ENCODE data around the gene TNRC18.

Gene TNRC18

DNA sequence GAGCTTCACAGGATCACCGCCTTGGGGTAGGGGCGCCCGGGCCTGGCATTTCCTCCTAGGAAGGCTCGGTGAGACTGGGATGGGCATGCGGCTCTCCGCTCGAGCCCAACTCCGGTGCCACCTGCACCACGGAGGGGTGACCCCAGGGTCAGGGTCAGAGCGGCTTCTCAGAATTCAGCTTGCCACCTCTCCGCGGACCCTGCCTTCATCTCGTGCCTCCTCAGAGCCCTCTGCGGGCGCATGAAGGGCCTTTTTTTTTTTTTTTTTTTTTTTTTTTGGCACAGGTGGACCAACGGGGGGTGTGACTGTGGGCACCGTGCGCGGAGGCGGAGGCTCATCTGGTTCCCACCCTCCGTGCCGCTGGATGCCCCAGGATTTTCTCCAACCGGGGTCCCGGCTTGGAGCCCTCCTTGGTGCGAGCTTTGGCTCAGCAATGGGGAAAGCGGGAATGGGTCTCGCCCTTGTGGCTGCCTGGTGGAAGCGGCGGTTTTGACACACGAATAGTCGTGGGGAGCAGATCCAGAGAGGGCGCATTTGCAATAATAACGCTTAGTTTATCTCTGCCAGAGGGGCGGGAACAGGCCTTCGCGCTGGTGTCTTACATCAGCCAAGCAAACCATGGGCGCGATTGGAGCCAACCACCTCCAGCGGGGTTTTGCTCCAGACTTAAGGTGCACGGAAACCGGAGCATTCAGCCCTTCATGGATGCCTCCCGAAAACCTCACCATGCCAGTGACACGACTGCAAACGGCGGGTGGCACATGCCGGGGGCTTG, 5.0 kb upstream of the TNRC18 start:
- Histone ChIP-seq H3K27me3 (ENCODE audit: control insufficient read depth in 1 of 2, insufficient read depth in 2 of 2, low read length in 2 of 2) (no peaks in the 10 kb centered on the region), H3K27ac (ENCODE audit: low read length) (peak overlapping the region; percentile 97), H3K9me3 (ENCODE audit: control insufficient read depth in 2 of 2, low read length in 2 of 2) (peaks cover 0 to 5% of the 10 kb centered on the region in 2 donors), H3K4me1 (ENCODE audit: control insufficient read depth, insufficient read depth, low read length) (peaks cover 38% of the 10 kb centered on the region), H3K36me3 (ENCODE audit: control insufficient read depth in 2 of 2, insufficient read depth in 2 of 2, low read length in 2 of 2) (peaks cover 0 to 4% of the 10 kb centered on the region in 2 donors), H3K4me3 (ENCODE audit: low read length in 2 of 2) (peak overlapping the region; percentile 88 to 90), H3K9ac (ENCODE audit: low read length in 2 of 2) (peak overlapping the region; percentile 84 to 92)

DNA sequence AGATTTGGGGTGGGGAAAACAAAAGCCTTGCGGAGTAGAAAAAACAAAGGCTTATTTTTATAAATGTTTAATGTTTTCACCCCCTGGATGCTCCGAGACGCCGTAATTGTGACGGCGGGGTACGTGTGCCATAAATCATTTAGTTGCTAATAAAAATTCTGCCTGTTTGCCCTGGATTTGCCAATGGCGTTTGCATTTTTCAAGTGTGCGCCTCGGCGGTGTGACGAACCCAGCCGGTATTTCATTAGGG, 2.5 kb upstream of the TNRC18 start:
- no peaks in the 10 kb centered on the region for H3K9me3 ChIP-seq (ENCODE audit: control insufficient read depth in 2 of 2, low read length in 2 of 2)
- H3K4me3 ChIP-seq (ENCODE audit: low read length in 2 of 2): peak overlapping the region; percentile 88 to 90
- no peaks in the 10 kb centered on the region for H3K27me3 ChIP-seq (ENCODE audit: control insufficient read depth in 1 of 2, insufficient read depth in 2 of 2, low read length in 2 of 2)
- no peaks in the 10 kb centered on the region for H3K36me3 ChIP-seq (ENCODE audit: control insufficient read depth in 2 of 2, insufficient read depth in 2 of 2, low read length in 2 of 2)
- H3K4me1 ChIP-seq (ENCODE audit: control insufficient read depth, insufficient read depth, low read length): peaks cover 38% of the 10 kb centered on the region
- peak overlapping the region; percentile 97 for H3K27ac ChIP-seq (ENCODE audit: low read length)
- peak overlapping the region; percentile 92 to 95 for H3K9ac ChIP-seq (ENCODE audit: low read length in 2 of 2)

DNA sequence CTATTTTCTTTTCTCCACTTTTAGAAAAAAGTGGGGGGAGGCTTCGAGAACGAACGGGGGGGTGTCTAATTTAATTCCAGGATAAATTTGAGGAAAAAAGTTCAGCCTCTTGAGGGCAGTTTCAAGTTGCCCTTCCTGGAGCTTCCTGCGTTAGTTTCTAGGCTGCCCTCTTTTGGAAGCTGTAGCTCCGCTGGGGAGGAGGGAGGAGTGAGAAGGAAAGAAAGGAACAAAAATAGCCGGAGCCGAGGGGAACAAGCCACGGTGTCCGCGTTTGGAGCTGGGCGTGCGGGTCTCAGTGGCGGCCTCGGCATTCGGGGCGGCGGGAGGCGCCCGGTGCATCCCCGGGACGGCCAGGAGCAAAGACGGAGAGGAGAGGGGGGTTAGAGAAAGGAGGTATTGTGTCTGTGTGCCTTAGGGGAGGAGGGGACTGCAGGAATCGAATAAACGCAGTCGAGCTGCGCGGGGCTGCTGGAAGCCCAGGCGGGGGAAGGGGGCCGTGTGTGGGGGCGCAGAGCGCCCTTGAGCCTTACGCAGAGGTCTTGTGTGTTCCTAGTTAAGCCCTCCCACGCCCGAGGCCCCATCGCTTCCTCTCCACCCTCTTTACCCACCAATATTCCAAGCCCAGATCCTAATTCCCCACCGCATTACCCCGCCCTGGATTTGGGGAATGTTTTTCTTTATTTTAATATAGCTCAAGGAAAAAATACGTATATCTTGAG, 2.0 kb upstream of the TNRC18 start:
- peak overlapping the region; percentile 97 for H3K27ac ChIP-seq (ENCODE audit: low read length)
- peak overlapping the region; percentile 92 to 95 for H3K9ac ChIP-seq (ENCODE audit: low read length in 2 of 2)
- H3K4me1 ChIP-seq (ENCODE audit: control insufficient read depth, insufficient read depth, low read length): peaks cover 38% of the 10 kb centered on the region
- H3K36me3 ChIP-seq (ENCODE audit: control insufficient read depth in 2 of 2, insufficient read depth in 2 of 2, low read length in 2 of 2): no peaks in the 10 kb centered on the region
- H3K4me3 ChIP-seq (ENCODE audit: low read length in 2 of 2): peak overlapping the region; percentile 88 to 90
- H3K9me3 ChIP-seq (ENCODE audit: control insufficient read depth in 2 of 2, low read length in 2 of 2): no peaks in the 10 kb centered on the region
- H3K27me3 ChIP-seq (ENCODE audit: control insufficient read depth in 1 of 2, insufficient read depth in 2 of 2, low read length in 2 of 2): no peaks in the 10 kb centered on the region

DNA sequence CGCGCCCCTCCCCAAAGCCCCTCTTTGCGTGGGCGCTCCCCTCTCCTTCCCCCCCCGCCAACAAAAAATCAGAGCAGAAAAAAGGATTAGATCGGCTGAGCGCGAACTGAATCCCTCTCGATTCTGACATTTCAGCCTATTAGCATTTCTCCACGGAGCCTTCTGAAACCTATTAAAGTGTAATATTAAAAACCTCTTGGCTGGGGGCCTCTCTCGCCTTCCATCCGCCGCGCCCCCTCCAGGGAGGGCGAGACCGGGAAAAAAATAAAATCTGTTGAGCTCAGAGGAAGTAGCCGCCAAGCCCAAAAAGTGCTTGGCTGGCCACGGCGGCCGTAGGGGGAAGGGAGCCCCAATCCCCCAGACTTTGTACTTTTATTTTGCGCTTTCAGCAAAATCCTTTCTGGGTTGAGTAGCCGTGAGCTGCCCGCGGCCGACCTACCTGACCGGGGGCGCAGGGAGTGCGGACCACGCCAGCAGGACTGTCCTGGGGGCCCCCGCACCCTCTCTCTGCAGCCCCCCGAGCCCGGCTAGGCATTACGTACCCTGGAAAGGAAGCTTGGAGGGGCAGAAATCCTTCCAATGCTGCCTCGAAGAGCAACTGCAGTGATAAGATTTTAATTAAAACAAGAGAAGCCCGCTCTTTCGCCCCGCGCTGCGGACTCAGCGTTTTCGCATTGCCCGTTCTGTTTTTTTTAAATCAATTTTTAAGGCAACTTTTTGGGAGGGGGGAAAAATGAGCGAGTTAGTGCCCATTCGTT, 1.3 kb upstream of the TNRC18 start:
- H3K9ac ChIP-seq (ENCODE audit: low read length in 2 of 2): peak overlapping the region; percentile 92 to 95
- H3K36me3 ChIP-seq (ENCODE audit: control insufficient read depth in 2 of 2, insufficient read depth in 2 of 2, low read length in 2 of 2): no peaks in the 10 kb centered on the region
- peaks cover 35% of the 10 kb centered on the region for H3K4me1 ChIP-seq (ENCODE audit: control insufficient read depth, insufficient read depth, low read length)
- no peaks in the 10 kb centered on the region for H3K9me3 ChIP-seq (ENCODE audit: control insufficient read depth in 2 of 2, low read length in 2 of 2)
- no peaks in the 10 kb centered on the region for H3K27me3 ChIP-seq (ENCODE audit: control insufficient read depth in 1 of 2, insufficient read depth in 2 of 2, low read length in 2 of 2)
- H3K27ac ChIP-seq (ENCODE audit: low read length): peak overlapping the region; percentile 97
- peak overlapping the region; percentile 88 to 90 for H3K4me3 ChIP-seq (ENCODE audit: low read length in 2 of 2)

DNA sequence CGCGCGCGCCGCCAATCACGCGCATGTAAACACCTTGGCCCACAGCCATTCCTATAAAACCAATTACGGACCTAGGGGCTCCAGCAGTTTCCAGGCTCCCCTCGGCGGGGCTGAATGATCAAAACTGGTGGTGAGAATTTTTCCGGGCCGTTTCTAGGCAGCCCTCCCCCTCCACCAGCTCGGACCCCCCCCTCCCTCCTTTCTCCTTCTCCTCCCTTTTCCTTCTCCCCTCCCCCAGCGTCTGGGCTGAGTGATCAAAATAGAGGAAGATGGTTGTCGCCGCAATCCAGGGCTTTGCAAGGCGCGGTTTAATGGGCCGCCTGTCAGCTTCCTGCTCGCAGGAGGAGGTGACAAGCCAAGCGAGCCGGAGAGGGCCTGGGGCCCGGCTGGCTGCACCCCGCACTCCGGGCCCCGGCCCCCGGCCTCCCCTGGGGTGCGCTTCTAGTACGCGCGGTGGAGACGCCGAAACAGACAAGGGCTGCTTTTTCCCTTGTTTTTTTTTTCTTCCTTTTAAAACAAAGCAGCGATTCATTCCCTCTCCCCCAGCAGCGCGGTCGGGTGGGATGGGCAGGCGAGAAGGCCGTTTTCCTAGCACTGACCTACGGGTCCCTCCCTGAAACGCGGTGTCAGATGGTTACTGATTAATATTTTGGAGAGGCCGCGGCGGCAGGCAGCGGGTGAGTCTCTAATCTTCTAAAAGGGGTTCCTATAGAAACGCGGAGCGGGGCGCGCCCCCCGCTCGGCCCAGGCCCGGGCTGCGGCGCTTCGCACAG, 528 bp upstream of the TNRC18 start:
- Histone ChIP-seq H3K9me3 (ENCODE audit: control insufficient read depth in 2 of 2, low read length in 2 of 2) (no peaks in the 10 kb centered on the region), H3K9ac (ENCODE audit: low read length in 2 of 2) (peak overlapping the region; percentile 92 to 95), H3K27me3 (ENCODE audit: control insufficient read depth in 1 of 2, insufficient read depth in 2 of 2, low read length in 2 of 2) (no peaks in the 10 kb centered on the region), H3K4me3 (ENCODE audit: low read length in 2 of 2) (peak overlapping the region; percentile 88 to 90), H3K27ac (ENCODE audit: low read length) (peak overlapping the region; percentile 97), H3K36me3 (ENCODE audit: control insufficient read depth in 2 of 2, insufficient read depth in 2 of 2, low read length in 2 of 2) (no peaks in the 10 kb centered on the region), H3K4me1 (ENCODE audit: control insufficient read depth, insufficient read depth, low read length) (peaks cover 31% of the 10 kb centered on the region)

DNA sequence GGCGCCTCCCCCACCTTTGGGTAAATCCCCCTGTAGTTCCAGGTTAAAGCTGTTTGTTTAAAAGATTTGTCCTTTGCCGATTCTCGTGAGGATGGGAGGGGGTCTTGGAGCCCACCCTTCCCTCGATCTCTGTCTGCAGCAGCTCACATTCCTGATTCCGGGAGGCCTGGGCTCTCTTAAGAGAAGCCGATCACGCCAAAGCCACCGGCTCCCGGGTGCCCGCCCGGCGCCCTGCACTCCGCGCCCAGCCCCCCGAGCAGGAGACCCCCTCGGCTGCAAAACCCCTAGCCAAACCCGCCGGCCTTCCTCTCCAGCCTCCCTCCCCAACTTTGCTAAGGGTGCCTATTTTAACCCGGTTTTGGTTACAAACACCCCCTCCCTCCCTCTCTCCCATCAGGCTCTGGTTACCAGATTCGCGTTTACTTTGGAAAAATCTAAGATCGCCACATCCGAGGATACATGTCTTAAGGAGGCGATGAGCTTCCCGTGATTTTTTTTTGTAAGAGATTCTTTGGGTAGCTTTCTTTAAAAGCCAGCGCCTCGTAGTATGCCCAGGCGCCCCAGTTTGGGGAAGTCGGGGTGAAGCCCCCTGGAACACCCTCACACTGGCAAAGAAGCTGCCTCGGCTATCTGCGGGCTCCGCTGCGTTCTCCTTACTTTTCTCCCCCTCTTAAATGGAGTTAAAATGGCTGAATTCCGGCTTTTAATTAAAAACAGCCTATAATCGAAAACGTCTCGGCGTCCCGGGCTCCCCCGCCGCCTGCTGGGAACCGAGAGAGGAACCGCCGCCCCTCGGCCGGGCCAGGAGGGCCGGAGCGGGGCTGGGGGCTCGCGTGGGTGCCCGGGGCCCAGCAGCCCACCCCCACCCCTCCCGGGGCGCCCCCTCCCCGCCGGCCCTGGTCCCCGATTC, 983 bp downstream of the TNRC18 start:
- Histone ChIP-seq H3K9me3 (ENCODE audit: control insufficient read depth in 2 of 2, low read length in 2 of 2) (no peaks in the 10 kb centered on the region), H3K4me1 (ENCODE audit: control insufficient read depth, insufficient read depth, low read length) (peaks cover 32% of the 10 kb centered on the region), H3K9ac (ENCODE audit: low read length in 2 of 2) (peak overlapping the region; percentile 93 to 95), H3K4me3 (ENCODE audit: low read length in 2 of 2) (peak overlapping the region; percentile 85 to 90), H3K27me3 (ENCODE audit: control insufficient read depth in 1 of 2, insufficient read depth in 2 of 2, low read length in 2 of 2) (no peaks in the 10 kb centered on the region), H3K27ac (ENCODE audit: low read length) (peak overlapping the region; percentile 97), H3K36me3 (ENCODE audit: control insufficient read depth in 2 of 2, insufficient read depth in 2 of 2, low read length in 2 of 2) (no peaks in the 10 kb centered on the region)

DNA sequence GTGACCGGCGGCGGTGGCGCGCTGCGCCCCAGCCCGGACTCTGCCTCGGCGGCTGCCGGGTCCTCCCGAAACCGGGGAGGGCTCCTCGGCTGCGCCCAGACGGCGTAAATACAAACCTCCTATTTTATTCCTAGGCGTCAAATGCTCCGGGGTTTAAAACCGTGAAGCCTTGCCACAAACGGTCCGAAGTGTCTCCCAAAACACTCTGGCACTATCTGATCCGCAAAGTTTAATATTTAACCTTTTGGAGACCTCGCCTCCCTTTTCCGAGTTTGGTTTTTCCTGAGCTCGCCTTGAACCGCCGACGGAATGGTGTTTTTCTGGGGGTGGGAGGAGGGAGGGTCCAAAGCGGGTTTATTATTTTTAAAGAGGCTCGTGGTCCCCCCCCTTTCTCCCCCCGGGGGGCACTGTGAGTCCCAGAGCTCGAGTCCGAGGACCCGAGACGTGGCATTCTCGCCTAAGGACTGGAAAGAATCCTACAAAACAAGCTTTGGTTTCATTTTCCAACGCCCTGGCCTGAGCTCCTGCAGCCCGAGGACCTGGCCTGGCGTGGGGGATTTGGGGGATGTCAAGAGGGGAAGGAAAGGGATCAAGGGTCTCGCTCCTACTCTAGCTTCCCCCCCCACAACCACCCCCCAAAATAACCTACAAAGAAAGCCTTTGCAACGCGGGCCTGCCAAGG, 1.8 kb downstream of the TNRC18 start:
- Histone ChIP-seq H3K4me1 (ENCODE audit: control insufficient read depth, insufficient read depth, low read length) (peaks cover 29% of the 10 kb centered on the region), H3K9me3 (ENCODE audit: control insufficient read depth in 2 of 2, low read length in 2 of 2) (no peaks in the 10 kb centered on the region), H3K36me3 (ENCODE audit: control insufficient read depth in 2 of 2, insufficient read depth in 2 of 2, low read length in 2 of 2) (no peaks in the 10 kb centered on the region), H3K4me3 (ENCODE audit: low read length in 2 of 2) (peak overlapping the region; percentile 85 to 90), H3K27ac (ENCODE audit: low read length) (peak overlapping the region; percentile 97), H3K27me3 (ENCODE audit: control insufficient read depth in 1 of 2, insufficient read depth in 2 of 2, low read length in 2 of 2) (no peaks in the 10 kb centered on the region), H3K9ac (ENCODE audit: low read length in 2 of 2) (peak overlapping the region; percentile 93 to 95)

DNA sequence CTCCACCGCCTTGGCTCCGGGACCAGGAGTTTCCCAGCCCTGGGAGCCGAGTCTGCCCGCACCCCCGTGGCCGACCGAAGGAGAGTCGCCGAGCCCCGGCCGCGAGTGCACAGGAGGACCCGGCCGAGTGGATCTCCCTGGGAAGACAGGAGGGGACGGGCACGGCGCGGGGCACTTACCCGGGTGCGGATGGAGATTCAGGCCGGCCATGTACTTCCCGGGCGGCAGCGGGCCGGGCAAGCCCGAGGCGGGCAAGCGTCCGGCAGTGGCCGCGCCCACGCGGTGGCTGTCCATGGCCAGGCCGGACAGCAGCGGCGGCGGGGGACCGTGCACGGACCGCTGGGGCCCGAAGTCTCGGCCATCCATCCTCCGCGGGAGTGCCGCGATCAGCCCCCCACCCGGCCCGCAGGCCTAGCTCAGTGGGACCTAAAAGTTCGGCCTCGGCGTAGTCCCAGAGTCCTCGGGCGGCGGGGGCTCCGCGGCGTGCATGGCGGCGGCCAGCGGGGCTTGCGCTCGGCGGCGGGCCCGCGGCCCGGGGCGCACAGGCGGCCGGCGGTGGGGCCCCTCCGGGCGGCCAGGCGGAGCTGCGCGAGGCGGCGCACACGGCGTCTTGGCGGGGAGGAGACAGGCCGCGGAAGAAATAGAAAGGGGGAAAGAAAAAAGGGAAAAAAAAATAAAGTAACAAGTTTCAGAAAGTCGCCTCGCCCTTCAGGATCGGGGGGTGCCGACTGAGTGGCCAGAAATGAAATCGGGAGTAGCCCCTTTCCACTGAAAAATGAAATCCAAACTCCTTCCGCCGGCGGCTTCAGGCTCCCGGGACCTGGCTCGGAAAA, 2.5 kb downstream of the TNRC18 start:
- Histone ChIP-seq H3K36me3 (ENCODE audit: control insufficient read depth in 2 of 2, insufficient read depth in 2 of 2, low read length in 2 of 2) (no peaks in the 10 kb centered on the region), H3K9me3 (ENCODE audit: control insufficient read depth in 2 of 2, low read length in 2 of 2) (no peaks in the 10 kb centered on the region), H3K4me1 (ENCODE audit: control insufficient read depth, insufficient read depth, low read length) (peaks cover 31% of the 10 kb centered on the region), H3K27me3 (ENCODE audit: control insufficient read depth in 1 of 2, insufficient read depth in 2 of 2, low read length in 2 of 2) (no peaks in the 10 kb centered on the region), H3K4me3 (ENCODE audit: low read length in 2 of 2) (peak overlapping the region; percentile 85 to 90), H3K9ac (ENCODE audit: low read length in 2 of 2) (peak overlapping the region; percentile 93 to 95), H3K27ac (ENCODE audit: low read length) (peak overlapping the region; percentile 97)
